Vagina (tissue), 2 donors: ENCODE measurements around the gene CACNA2D1. TPM values are rescaled to one million over a fixed set of nuclear protein-coding genes. Genes with fewer than 3 reads are reported as not detected.

Experiments used
- DNase-seq, 2 donors: peaks; one replicate each; pipeline ENCODE4 v3.0.0-alpha.2; 2017; ENCODE audit errors: extremely low spot score in 2 of 2
- H3K27ac ChIP-seq: fragments of 200-600 bp; sonication (generic); one replicate; pipeline ENCODE4 v1.5.1; 2019
- H3K27me3 ChIP-seq: fragments of 200-600 bp; sonication (generic); one replicate; pipeline ENCODE4 v1.5.1; 2019
- H3K36me3 ChIP-seq, 2 donors: fragments of 200-600 bp; sonication (generic); one replicate each; pipeline ENCODE4 v1.5.1; 2017 to 2019
- H3K4me1 ChIP-seq: fragments of 200-600 bp; sonication (generic); one replicate; pipeline ENCODE4 v1.5.1; 2019
- H3K4me3 ChIP-seq, 2 donors: fragments of 200-600 bp; sonication (generic); 1 replicate in 1 of 2; 2 replicates in 1 of 2; pipeline ENCODE4 v1.5.1; 2016 to 2019
- H3K9me3 ChIP-seq: fragments of 200-600 bp; sonication (generic); one replicate; pipeline ENCODE4 v1.5.1; 2019
- CTCF ChIP-seq, 3 experiments: fragments of 450-650 bp in 2 of 3; fragments of 200-600 bp in 1 of 3; sonication (generic) in 1 of 3; IDR thresholded peaks; one replicate each; pipeline ENCODE4 v1.5.1; 2017 to 2019; ENCODE audit warnings: antibody characterized with exemption in 3 of 3, mild to moderate bottlenecking in 2 of 3, moderate library complexity in 2 of 3
- POLR2A ChIP-seq, 2 donors: fragments of 450-650 bp; IDR thresholded peaks; one replicate each; pipeline ENCODE4 v1.6.1; 2017; ENCODE audit warnings: antibody characterized with exemption in 2 of 2, mild to moderate bottlenecking in 2 of 2, moderate library complexity in 2 of 2
- POLR2AphosphoS5 ChIP-seq, 2 donors: sonication (generic); formaldehyde crosslinking; IDR thresholded peaks; one replicate each; pipeline ENCODE4 v1.9.0; 2017; ENCODE audit warnings: antibody characterized with exemption in 2 of 2, mild to moderate bottlenecking in 2 of 2, low read depth in 1 of 2; ENCODE audit not compliant: insufficient read depth in 1 of 2
- intact Hi-C: fragments of 100-400 bp; cut with DNase I; formaldehyde crosslinking; loops from one replicate; pipeline ENCODE4 v1.15.1; 2023
- total RNA-seq: library from RNA; depleted of rRNA; stranded (reverse); fragments of >200 nt; gene quantifications from one replicate; pipeline ENCODE4 v1.2.3, GENCODE V29; 2016

CACNA2D1 gene
- total RNA-seq, 1 donor from 2014 or later = 16.9 TPM

GRCh38 chr7:82411732-82412131 lies 31.8 kb downstream of the CACNA2D1 start:
- Histone ChIP-seq H3K9me3 (no peaks in the 10 kb centered on the region), H3K4me1 (no peaks in the 10 kb centered on the region), H3K27me3 (no peaks in the 10 kb centered on the region), H3K4me3 (no peak overlapping the region), H3K36me3 (no peaks in the 10 kb centered on the region), H3K27ac (no peak overlapping the region)
- DNase-seq = no peak
- TF ChIP-seq CTCF (IDR thresholded peaks at IDR 0.05) (no peak), POLR2A (IDR thresholded peaks at IDR 0.05) (no peak), POLR2AphosphoS5 (IDR thresholded peaks at IDR 0.05; ENCODE audit: insufficient read depth in 1 of 2, low read depth in 1 of 2) (no peak)
- intact Hi-C loops = no loop called here

- no peaks in the 10 kb centered on the region for H3K9me3 ChIP-seq
- no peak for DNase-seq
- H3K27ac ChIP-seq = no peak overlapping the region
- TF ChIP-seq POLR2A (IDR thresholded peaks at IDR 0.05) (no peak), CTCF (IDR thresholded peaks at IDR 0.05) (no peak), POLR2AphosphoS5 (IDR thresholded peaks at IDR 0.05; ENCODE audit: insufficient read depth in 1 of 2, low read depth in 1 of 2) (no peak)
- H3K4me3 ChIP-seq = no peak overlapping the region
- H3K27me3 ChIP-seq = no peaks in the 10 kb centered on the region
- no peaks in the 10 kb centered on the region for H3K4me1 ChIP-seq
- intact Hi-C loops = no loop called here
- no peaks in the 10 kb centered on the region for H3K36me3 ChIP-seq
Observed at GRCh38 chr7:82410461-82410860, 33.1 kb downstream of the CACNA2D1 start.

- no peak for DNase-seq
- Histone ChIP-seq H3K9me3 (no peaks in the 10 kb centered on the region), H3K4me1 (no peaks in the 10 kb centered on the region), H3K36me3 (no peaks in the 10 kb centered on the region), H3K4me3 (no peak overlapping the region), H3K27ac (no peak overlapping the region), H3K27me3 (no peaks in the 10 kb centered on the region)
- no peak for TF ChIP-seq CTCF (IDR thresholded peaks at IDR 0.05)
- TF ChIP-seq POLR2AphosphoS5 (IDR thresholded peaks at IDR 0.05; ENCODE audit: insufficient read depth in 1 of 2, low read depth in 1 of 2) = no peak
- no peak for TF ChIP-seq POLR2A (IDR thresholded peaks at IDR 0.05)
- intact Hi-C loops = no loop called here
Observed at GRCh38 chr7:82406937-82407336, 36.6 kb downstream of the CACNA2D1 start.

GRCh38 chr7:82405301-82405700 lies 38.3 kb downstream of the CACNA2D1 start:
- no peaks in the 10 kb centered on the region for H3K4me1 ChIP-seq
- H3K27me3 ChIP-seq = no peaks in the 10 kb centered on the region
- H3K36me3 ChIP-seq = no peaks in the 10 kb centered on the region
- TF ChIP-seq POLR2A (IDR thresholded peaks at IDR 0.05) = no peak
- H3K4me3 ChIP-seq = no peak overlapping the region
- intact Hi-C loops = no loop called here
- no peaks in the 10 kb centered on the region for H3K9me3 ChIP-seq
- no peak for DNase-seq
- H3K27ac ChIP-seq = no peak overlapping the region

- Histone ChIP-seq H3K36me3 (no peaks in the 10 kb centered on the region), H3K9me3 (no peaks in the 10 kb centered on the region), H3K4me3 (no peak overlapping the region), H3K4me1 (no peaks in the 10 kb centered on the region), H3K27ac (no peak overlapping the region), H3K27me3 (no peaks in the 10 kb centered on the region)
- no peak for TF ChIP-seq CTCF (IDR thresholded peaks at IDR 0.05)
- TF ChIP-seq POLR2AphosphoS5 (IDR thresholded peaks at IDR 0.05; ENCODE audit: insufficient read depth in 1 of 2, low read depth in 1 of 2) = no peak
- intact Hi-C loops = no loop called here
- no peak for DNase-seq
Observed at GRCh38 chr7:82404652-82405051, 38.9 kb downstream of the CACNA2D1 start.

GRCh38 chr7:82404094-82404493 lies 39.5 kb downstream of the CACNA2D1 start:
- H3K9me3 ChIP-seq = no peaks in the 10 kb centered on the region
- H3K27me3 ChIP-seq = no peaks in the 10 kb centered on the region
- TF ChIP-seq POLR2AphosphoS5 (IDR thresholded peaks at IDR 0.05; ENCODE audit: insufficient read depth in 1 of 2, low read depth in 1 of 2) (no peak), CTCF (IDR thresholded peaks at IDR 0.05) (no peak), POLR2A (IDR thresholded peaks at IDR 0.05) (no peak)
- intact Hi-C loops = no loop called here
- DNase-seq = no peak
- no peaks in the 10 kb centered on the region for H3K4me1 ChIP-seq
- H3K36me3 ChIP-seq = no peaks in the 10 kb centered on the region
- H3K4me3 ChIP-seq = no peak overlapping the region
- no peak overlapping the region for H3K27ac ChIP-seq
